B cell (primary cell): Measurements from ENCODE around the gene ZNF441. TPM values are rescaled to one million over a fixed set of nuclear protein-coding genes. Genes with fewer than 3 reads are reported as not detected.

Experiments
- ATAC-seq: fragments of 200-7000 bp; cut with Tn5 transposase; one replicate; pipeline ENCODE4 v1.10.0; 2021; ENCODE audit warnings: low read depth, mild to moderate bottlenecking, moderate number of reproducible peaks, moderate library complexity
- CTCF ChIA-PET: fragments of 350-600 bp; sonication (Branson Sonifier 250); formaldehyde crosslinking; loops from one replicate; lab custom pipeline; 2021; ENCODE audit warnings: antibody characterized with exemption, inconsistent platforms; lab: Charles Lee
- POLR2A ChIA-PET: fragments of 350-600 bp; sonication (Branson Sonifier 250); formaldehyde crosslinking; loops from one replicate; lab custom pipeline; 2021; ENCODE audit warnings: antibody characterized with exemption; lab: Charles Lee
- DNase-seq: peaks from one replicate; pipeline ENCODE4 v3.0.0; 2013
- H2AFZ ChIP-seq: 2 replicates; pipeline ENCODE4 v1.6.1; 2012; ENCODE audit warnings: mild to moderate bottlenecking, low read depth, low read length; ENCODE audit not compliant: insufficient read depth, poor library complexity, severe bottlenecking
- H3K27ac ChIP-seq, 2 donors: 1 replicate in 1 of 2; 2 replicates in 1 of 2; pipeline ENCODE4 v1.5.1; 2012 to 2013; ENCODE audit warnings: low read length in 2 of 2, mild to moderate bottlenecking in 2 of 2, moderate library complexity in 1 of 2
- H3K27me3 ChIP-seq, 4 experiments: fragments of 200-600 bp in 1 of 4; sonication (generic) in 1 of 4; replicated peaks in 1 of 4; 1 replicate in 2 of 4; 2 replicates in 2 of 4; pipeline versions ENCODE4 v1.6.1 to v1.7.0; 2013 to 2016; ENCODE audit warnings: low read length in 3 of 4, mild to moderate bottlenecking in 2 of 4, mixed read lengths in 1 of 4, moderate library complexity in 1 of 4; ENCODE audit not compliant: insufficient read depth in 4 of 4, control insufficient read depth in 3 of 4; ENCODE audit errors: control extremely low read depth in 1 of 4
- H3K36me3 ChIP-seq, 2 experiments: replicated peaks in 1 of 2; 1 replicate in 1 of 2; 2 replicates in 1 of 2; pipeline versions ENCODE4 v1.6.1 to v1.7.1; 2013; ENCODE audit warnings: low read length in 1 of 2; ENCODE audit not compliant: insufficient read depth in 2 of 2, control insufficient read depth in 1 of 2; ENCODE audit errors: control extremely low read depth in 1 of 2, extremely low read depth in 1 of 2
- H3K4me1 ChIP-seq, 2 donors: fragments of 200-600 bp in 1 of 2; sonication (generic) in 1 of 2; 1 replicate in 1 of 2; 2 replicates in 1 of 2; pipeline versions ENCODE4 v1.5.1 to v1.6.1; 2013 to 2017; ENCODE audit warnings: low read length in 2 of 2; ENCODE audit not compliant: control insufficient read depth in 2 of 2, insufficient read depth in 2 of 2
- H3K4me2 ChIP-seq: replicated peaks from 2 replicates; pipeline ENCODE3; 2012; ENCODE audit warnings: mild to moderate bottlenecking, low read depth, low read length; ENCODE audit not compliant: poor library complexity, severe bottlenecking
- H3K4me3 ChIP-seq, 5 experiments: fragments of 200-600 bp in 1 of 5; sonication (generic) in 1 of 5; 1 replicate in 3 of 5; 2 replicates in 2 of 5; pipeline versions ENCODE4 v1.5.1 to v1.7.0; 2011 to 2016; ENCODE audit warnings: low read length in 4 of 5, mild to moderate bottlenecking in 4 of 5, low read depth in 2 of 5, control low read depth in 1 of 5, moderate library complexity in 1 of 5; ENCODE audit not compliant: insufficient read depth in 1 of 5; ENCODE audit errors: control extremely low read depth in 1 of 5, extremely low read depth in 1 of 5
- H3K79me2 ChIP-seq: fragments of 200-600 bp; sonication (generic); one replicate; pipeline ENCODE4 v1.6.0; 2016; ENCODE audit warnings: low read length; ENCODE audit not compliant: control insufficient read depth, insufficient read depth
- H3K9ac ChIP-seq: fragments of 200-600 bp; sonication (generic); 2 replicates; pipeline ENCODE4 v1.6.1; 2017; ENCODE audit warnings: mild to moderate bottlenecking, low read length, moderate library complexity
- H3K9me3 ChIP-seq, 3 donors: one replicate each; pipeline versions ENCODE4 v1.6.1 to v1.7.1; 2013; ENCODE audit warnings: low read length in 2 of 3; ENCODE audit not compliant: control insufficient read depth in 2 of 3, insufficient read depth in 1 of 3; ENCODE audit errors: control extremely low read depth in 1 of 3
- H4K20me1 ChIP-seq: 2 replicates; pipeline ENCODE4 v1.6.0; 2012; ENCODE audit warnings: mild to moderate bottlenecking, low read length; ENCODE audit not compliant: insufficient read depth, control insufficient read depth, poor library complexity, severe bottlenecking
- H3K27ac Mint-ChIP-seq: one replicate; pipeline ENCODE4 v1.8.0; 2021; ENCODE audit warnings: mixed read lengths
- H3K27me3 Mint-ChIP-seq: one replicate; pipeline ENCODE4 v1.8.0; 2021; ENCODE audit warnings: mixed read lengths
- H3K4me1 Mint-ChIP-seq: one replicate; pipeline ENCODE4 v1.8.0; 2021; ENCODE audit warnings: mixed read lengths
- H3K4me3 Mint-ChIP-seq: one replicate; pipeline ENCODE4 v1.8.0; 2021; ENCODE audit warnings: mixed read lengths
- H3K9me3 Mint-ChIP-seq: one replicate; pipeline ENCODE4 v1.8.0; 2022; ENCODE audit warnings: mixed read lengths; ENCODE audit not compliant: insufficient read depth
- EZH2 ChIP-seq: IDR thresholded peaks from 2 replicates; pipeline ENCODE4 v1.6.1; 2012; ENCODE audit warnings: borderline replicate concordance, low read depth, mild to moderate bottlenecking, moderate library complexity, low read length; ENCODE audit not compliant: insufficient read depth, poor library complexity, severe bottlenecking
- WGBS: methylation state at CpG from one replicate; pipeline ENCODE4 v1.1.5; 2013; ENCODE audit warnings: missing lambda C conversion rate; ENCODE audit not compliant: insufficient coverage; 5-methylcytosine and 5-hydroxymethylcytosine counted together
- intact Hi-C: fragments of 100-400 bp; cut with micrococcal nuclease; formaldehyde crosslinking; loops from one replicate; pipeline ENCODE4 v1.10.0; 2022
- polyA plus RNA-seq: library from polyadenylated mRNA; depleted of rRNA; stranded (reverse); fragments of >200 nt; gene quantifications from 2 replicates; pipeline ENCODE4 v1.2.3, GENCODE V29; 2012
- total RNA-seq, 2 donors: library from RNA; stranded (reverse); fragments of 120-200 nt in 1 of 2; gene quantifications; 1 replicate in 1 of 2; 2 replicates in 1 of 2; pipeline versions ENCODE4 v1.2.3 to v1.2.4, GENCODE V29; 2013 to 2022
- TF ChIP-seq, protein P1 (sequence below): fragments of 200-600 bp; IDR thresholded peaks from one replicate; pipeline ENCODE4 v1.8.0; 2022; ENCODE audit warnings: antibody characterized with exemption, mild to moderate bottlenecking

ZNF441 gene
- total and polyA plus RNA-seq, 2 donors (not counting 1 experiment from before 2014, with no cell fraction given): 7.4 to 43.5 TPM

DNA sequence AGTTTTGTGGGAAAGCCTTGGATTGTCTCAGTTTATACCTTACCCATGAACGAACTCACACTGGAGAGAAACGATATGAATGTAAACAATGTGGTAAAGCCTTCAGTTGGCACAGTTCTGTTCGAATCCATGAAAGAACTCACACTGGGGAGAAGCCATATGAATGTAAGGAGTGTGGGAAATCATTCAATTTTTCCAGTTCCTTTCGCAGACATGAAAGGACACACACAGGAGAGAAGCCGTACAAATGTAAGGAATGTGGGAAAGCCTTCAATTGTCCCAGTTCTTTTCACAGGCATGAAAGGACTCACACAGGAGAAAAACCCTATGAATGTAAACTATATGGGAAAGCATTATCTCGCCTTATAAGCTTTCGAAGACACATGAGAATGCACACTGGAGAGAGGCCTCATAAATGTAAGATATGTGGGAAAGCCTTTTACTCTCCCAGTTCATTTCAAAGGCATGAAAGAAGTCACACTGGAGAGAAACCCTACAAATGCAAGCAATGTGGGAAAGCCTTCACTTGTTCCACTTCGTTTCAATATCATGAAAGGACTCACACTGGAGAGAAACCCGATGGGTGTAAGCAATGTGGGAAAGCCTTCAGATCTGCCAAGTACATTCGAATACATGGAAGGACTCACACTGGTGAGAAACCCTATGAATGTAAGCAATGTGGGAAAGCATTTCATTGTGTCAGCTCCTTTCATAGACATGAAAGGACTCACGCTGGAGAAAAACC lies 39.7 kb downstream of the ZNF441 start:
- Mint-ChIP-seq H3K9me3 (peaks cover 18% of the 10 kb centered on the region), H3K4me1 (no peaks in the 10 kb centered on the region), H3K27ac (no peak overlapping the region), H3K27me3 (no peaks in the 10 kb centered on the region), H3K4me3 (no peak overlapping the region)
- peaks cover 12 to 26% (median 26%) of the 10 kb centered on the region in 3 donors for H3K9me3 ChIP-seq
- H4K20me1 ChIP-seq: no peaks in the 10 kb centered on the region
- DNase-seq (peak; percentile 19), ATAC-seq (no peak)
- no peak overlapping the region for H3K27ac ChIP-seq
- peaks cover 0 to 3% of the 10 kb centered on the region in 2 experiments for H3K36me3 ChIP-seq
- H3K9ac ChIP-seq: no peak overlapping the region
- no peaks in the 10 kb centered on the region for H3K27me3 ChIP-seq
- H2AFZ ChIP-seq: no peak overlapping the region
- intact Hi-C loops: no loop called here
- H3K4me3 ChIP-seq: no peak overlapping the region
- H3K4me1 ChIP-seq: no peaks in the 10 kb centered on the region
- TF ChIP-seq, protein P1, sequence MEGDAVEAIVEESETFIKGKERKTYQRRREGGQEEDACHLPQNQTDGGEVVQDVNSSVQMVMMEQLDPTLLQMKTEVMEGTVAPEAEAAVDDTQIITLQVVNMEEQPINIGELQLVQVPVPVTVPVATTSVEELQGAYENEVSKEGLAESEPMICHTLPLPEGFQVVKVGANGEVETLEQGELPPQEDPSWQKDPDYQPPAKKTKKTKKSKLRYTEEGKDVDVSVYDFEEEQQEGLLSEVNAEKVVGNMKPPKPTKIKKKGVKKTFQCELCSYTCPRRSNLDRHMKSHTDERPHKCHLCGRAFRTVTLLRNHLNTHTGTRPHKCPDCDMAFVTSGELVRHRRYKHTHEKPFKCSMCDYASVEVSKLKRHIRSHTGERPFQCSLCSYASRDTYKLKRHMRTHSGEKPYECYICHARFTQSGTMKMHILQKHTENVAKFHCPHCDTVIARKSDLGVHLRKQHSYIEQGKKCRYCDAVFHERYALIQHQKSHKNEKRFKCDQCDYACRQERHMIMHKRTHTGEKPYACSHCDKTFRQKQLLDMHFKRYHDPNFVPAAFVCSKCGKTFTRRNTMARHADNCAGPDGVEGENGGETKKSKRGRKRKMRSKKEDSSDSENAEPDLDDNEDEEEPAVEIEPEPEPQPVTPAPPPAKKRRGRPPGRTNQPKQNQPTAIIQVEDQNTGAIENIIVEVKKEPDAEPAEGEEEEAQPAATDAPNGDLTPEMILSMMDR: no peak
- no peak for TF ChIP-seq EZH2
- H3K79me2 ChIP-seq: no peaks in the 10 kb centered on the region
- ChIA-PET POLR2A (no interaction called here), CTCF (no interaction called here)
- no peak overlapping the region for H3K4me2 ChIP-seq
- 96% methylated on average over 4 of the region's 11 CpGs for WGBS

DNA sequence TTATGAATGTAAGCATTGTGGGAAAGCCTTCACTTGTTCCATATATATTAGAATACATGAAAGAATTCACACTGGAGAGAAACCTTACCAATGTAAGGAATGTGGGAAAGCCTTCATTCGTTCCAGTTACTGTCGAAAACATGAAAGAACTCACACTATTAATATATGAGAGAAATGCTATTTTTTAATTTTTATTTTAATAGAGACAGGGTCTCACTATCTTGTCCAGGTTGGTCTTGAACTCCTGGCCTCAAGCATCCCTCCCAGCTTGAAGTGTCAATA lies 40.2 kb downstream of the ZNF441 start:
- TF ChIP-seq EZH2: no peak
- TF ChIP-seq, protein P1: no peak
- no CpG with 5 or more reads among the region's 2 CpGs for WGBS
- ATAC-seq: no peak

More for the DNA sequence above, 40.2 kb downstream of the ZNF441 start:
- no peak for DNase-seq
- Mint-ChIP-seq H3K4me1 (peaks cover under 1% of the 10 kb centered on the region), H3K27me3 (no peaks in the 10 kb centered on the region), H3K9me3 (peaks cover 18% of the 10 kb centered on the region), H3K27ac (no peak overlapping the region), H3K4me3 (no peak overlapping the region)
- ChIA-PET CTCF (no interaction called here), POLR2A (no interaction called here)
- intact Hi-C loops: no loop called here
- Histone ChIP-seq H3K36me3 (peaks cover 0 to 3% of the 10 kb centered on the region in 2 experiments), H3K79me2 (no peaks in the 10 kb centered on the region), H3K4me3 (no peak overlapping the region), H3K9me3 (peaks cover 12 to 26% (median 26%) of the 10 kb centered on the region in 3 donors), H3K4me2 (no peak overlapping the region), H4K20me1 (no peaks in the 10 kb centered on the region), H3K27me3 (no peaks in the 10 kb centered on the region), H2AFZ (no peak overlapping the region), H3K9ac (no peak overlapping the region), H3K4me1 (no peaks in the 10 kb centered on the region), H3K27ac (no peak overlapping the region)
